NCI-H128 (cell line): ENCODE data around the gene NRP2.

Experiments
- DNase-seq: peaks from one replicate; lab custom pipeline; 2025; ENCODE audit not compliant: unreplicated experiment; lab: John Stamatoyannopoulos, UW

NRP2 gene

DNA sequence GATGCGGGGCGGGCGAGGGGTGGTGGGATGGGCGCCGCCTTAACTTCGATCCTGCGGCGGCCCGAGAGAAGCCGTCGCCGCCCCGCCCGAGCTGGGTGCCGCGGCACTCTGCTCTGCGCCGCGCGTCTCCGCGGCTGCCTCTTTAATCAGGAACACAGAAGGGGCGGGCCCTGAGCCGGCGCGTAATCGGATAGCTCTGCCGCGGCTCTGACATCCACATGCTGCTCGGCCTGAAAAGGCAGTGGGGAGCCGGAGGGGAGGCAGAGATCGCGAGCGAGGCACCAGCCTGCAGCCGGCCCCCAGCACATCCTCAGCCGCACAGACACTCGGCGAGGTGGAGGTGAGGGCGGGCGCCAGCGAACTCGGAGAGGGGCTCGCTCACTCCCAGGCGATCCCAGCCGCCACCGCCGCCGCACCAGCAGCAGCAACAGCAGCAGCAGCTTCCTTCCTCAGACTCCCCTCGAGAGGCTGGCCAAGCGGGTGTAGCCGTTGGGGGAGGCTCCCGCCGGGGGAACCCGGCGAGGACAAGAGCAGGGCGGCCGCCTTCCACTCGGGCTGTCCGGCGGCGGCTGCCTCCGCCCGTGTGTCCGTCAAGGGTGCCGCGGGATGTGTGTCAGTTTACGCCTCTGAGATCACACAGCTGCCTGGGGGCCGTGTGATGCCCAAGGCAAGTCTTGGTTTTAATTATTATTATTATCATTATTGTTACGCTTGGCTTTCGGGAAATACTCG is at the start of gene NRP2:
NRP2 (plus strand) TSS at position 263 of the 732 bp plus-strand sequence. CDS start 790 bp downstream, outside the sequence.
- peak; percentile 25 for DNase-seq

DNA sequence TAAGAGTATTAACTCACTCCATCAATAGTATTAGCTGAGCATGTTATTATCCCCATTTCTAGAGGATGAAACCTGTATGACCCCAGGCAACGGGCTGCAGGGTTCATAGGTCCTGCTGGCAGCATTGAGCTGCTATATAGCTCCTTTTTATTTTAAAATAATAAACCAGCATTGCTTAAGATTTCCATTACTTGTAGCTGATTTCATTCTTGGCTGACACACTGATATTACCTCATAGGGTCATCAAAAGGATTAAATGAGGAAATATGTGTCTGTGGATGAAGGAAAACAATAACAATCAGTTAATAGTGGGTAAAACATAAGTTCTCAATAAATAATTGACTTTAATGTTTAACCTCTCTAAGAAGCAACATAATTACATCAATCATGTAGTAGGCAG is 48.3 kb upstream of the NRP2 start:
- DNase-seq: no peak

DNA sequence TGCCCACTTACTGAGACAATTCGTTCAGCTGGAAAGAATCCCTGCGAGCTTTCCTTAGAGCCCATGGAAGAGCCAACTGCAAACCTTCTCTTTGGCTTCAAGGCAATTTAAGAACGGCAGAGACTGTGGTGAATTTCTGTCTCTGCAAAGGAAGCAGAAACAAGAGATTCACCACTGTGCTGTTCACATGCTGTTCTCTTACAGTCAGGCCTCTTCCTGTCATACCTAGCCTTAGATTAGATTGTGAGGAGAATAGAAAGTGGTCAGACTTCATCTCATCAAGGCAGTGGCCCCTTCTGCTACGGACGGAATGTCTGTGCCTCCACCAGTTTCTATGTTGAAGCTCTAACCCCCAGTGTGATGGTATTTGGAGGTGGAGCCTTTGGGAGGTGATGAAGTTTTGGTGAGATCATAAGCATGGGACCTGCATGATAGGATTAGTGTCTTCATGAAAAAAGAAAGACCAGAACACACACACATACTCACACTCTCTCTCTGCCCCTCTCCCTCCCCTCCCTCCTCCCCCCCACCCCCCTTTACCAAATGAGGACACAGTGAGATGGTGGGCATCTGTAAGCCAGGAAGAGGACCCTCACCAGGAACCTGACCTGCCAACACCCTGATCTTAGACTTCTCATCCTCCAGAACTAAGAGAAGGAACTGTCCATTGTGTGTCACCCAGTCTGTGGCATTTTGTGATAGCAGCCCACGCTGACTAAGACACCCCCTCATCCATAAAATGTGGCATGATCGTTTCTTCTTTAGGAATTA is 45.6 kb upstream of the NRP2 start:
- no peak for DNase-seq

DNA sequence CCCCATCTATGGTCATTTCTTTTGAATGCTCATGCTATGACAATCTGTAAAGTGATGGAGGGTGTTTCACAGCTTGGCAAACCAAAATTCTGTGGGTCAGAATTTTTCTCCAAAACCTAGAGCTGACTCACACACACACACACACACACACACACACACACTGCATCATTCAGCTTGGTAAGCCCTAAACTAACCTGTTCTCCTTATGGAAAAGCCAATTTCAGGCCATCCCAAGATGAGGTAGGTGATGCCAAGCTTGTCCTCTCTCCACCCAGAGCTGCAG is 45.0 kb upstream of the NRP2 start:
- no peak for DNase-seq

DNA sequence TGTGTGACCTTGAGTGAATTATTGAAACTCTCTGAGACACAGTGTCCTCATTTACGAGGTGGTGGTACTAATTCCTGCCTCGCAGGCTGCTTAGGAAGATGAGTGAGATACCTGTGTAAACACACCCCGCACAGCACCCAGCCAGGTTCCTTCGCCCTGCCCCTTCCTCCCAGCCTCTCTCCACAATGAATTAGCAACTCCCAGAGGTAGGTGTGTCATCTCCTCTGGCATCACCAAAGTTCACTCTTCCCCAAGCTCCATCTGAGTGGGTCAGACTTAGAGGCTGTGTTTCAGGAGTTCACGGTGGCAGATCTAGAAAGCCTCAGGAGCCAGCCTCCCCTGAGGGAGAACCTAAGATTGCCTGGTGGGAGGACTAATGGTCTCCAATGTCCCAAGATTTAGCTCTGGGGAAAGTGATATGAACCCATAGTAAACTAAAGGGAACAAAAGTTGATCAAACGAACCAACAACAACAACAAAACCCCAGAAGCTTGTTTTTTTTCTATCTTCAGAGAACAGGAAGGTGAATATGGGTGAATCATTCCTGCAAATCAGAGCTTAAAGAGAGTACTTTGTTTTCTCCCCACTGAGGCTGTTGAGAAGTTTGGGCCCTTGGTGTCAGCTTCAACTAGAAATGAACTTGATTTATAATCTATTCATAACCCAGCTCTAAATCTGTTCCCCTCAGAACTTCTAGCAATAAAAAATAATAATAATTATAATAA is 44.4 kb upstream of the NRP2 start:
- DNase-seq: no peak

DNA sequence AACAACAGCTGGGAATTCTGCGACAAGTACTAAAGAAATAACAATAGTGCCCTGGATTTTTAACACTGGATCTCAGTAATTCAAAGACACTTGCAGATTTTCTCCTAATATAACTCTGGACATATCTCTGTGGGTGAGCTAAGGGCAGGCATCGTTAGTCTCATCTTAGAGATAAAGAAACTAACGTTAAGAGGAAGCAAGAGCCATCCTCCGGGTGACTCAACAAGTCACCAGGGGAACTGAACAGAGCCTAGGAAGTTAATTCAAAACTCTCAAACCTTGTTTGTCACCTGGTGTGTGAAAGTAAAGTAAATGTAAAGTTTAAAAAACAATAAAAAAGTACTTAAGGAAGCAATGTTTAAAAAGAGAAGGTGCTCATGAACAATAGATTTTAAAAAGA is 41.6 kb upstream of the NRP2 start:
- DNase-seq: no peak

DNA sequence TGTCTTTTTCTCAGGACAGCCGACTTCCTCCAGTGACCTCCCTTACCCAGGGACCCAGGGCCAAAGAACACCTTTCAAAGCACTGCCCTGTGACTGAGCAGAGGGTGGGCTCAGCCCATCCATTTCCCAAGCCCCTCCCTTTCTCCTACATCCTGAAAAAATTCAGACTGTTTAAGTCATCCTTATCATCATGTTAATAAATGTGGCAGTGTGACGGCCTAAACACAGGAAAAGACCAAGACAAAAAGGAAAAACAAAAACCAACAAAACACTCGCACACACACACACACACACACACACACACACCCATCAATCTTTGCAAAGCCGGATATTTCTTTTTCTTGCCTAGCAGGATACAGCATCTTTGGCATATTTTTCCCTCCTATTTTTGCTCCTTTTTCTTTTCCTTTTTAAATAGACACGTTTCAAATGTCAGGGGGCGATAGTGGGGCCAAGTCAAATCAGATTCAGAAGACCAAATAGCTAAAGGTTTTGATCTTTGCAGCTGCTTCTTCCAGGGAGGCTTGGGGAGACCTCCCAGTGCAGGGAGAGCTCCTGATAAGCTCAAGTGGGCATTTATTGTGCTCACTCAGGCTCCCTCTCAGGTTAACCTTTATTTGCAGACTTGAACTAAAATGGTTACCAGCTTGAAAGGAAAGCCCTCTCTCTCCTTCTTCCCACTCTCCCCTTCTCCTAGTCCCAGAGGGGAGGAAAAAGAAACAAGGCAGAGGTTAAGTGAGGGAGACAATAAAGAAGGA is 39.5 kb upstream of the NRP2 start:
- DNase-seq: no peak

DNA sequence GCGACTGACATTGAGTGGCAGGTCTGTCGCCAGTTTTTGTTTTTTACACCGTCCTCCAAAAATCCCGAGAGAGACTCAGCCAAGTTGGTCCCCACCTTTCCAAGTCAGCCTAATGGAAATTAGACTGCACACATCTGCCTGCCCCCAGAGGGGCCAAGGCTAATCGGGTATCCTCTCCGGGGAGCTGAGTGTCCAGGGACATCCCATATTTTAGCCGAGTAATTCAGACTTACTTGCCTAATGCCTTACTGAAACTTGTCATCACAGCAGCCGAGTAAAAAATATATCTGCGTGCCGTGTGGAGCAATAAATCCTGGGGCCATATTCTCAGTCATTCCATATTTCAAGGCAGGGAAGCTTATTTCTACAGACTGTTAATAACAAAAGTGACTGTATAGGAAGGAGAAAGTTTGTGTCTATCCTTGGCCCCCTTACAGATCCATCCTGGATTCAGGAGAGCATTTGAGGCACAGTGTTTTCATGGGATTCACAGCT is 38.9 kb upstream of the NRP2 start:
- no peak for DNase-seq

- no peak for DNase-seq
Observed at GRCh38 chr2:205644018-205644417, 38.3 kb upstream of the NRP2 start.

GRCh38 chr2:205646680-205647079 is 35.6 kb upstream of the NRP2 start:
- no peak for DNase-seq

DNA sequence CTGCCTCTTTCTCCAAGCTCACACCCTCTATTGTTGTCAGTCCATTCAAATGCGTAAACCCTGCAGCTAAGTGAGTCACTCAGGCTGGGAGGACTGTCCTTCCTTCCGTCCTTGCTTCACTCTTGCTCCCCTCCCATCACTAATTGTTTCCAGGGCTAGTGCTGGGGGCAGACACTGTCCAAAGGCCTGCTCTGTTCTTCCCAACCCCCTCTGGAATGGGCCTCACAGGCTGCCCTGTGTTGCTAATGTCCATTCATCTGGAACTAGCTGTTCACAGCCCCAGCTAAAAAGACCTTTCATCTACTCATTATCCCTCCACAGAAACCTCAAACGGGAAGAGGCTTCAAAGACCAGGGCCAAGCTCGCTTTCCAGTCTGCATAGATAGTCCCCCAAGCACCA is 31.9 kb upstream of the NRP2 start:
- no peak for DNase-seq

GRCh38 chr2:205650931-205651330 is 31.4 kb upstream of the NRP2 start:
- no peak for DNase-seq

- no peak for DNase-seq
Observed at GRCh38 chr2:205651719-205652118, 30.6 kb upstream of the NRP2 start.

- DNase-seq: no peak
Observed at GRCh38 chr2:205654878-205655605, 27.3 kb upstream of the NRP2 start.

DNA sequence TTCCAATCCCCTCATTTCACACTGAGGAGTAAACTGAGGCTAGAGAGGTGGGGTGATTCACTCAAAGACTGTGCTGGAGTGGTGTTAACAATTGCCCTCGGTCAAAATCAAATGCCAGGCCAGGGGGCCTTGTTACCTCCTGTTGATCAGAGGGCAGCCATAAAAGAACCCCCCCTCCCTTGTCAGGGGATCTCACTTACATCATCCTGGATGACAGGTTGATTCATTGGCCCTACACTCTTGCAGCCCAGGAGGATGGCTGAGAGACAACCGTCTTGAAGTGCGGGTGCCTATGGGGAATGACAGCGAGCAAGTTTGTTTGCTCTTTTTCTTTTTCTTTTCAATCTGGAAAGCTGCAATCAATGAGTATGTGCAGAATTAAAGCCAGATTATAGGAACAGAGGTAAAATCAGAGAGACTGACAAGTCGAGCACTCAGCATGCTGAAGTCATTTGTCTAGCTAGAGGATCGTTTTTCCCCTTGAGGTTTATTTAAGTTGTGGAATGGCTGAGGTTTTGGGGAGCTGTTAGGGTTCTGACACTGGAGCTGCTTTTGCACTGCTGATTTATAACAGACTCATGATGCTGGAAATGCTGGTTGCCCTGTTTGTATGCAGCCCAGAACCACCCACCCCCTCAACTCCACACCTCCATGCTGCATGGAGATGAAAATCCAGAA is 26.4 kb upstream of the NRP2 start:
- no peak for DNase-seq

GRCh38 chr2:205656461-205656860 is 25.8 kb upstream of the NRP2 start:
- no peak for DNase-seq

GRCh38 chr2:205656941-205657340 is 25.4 kb upstream of the NRP2 start:
- DNase-seq: no peak

DNA sequence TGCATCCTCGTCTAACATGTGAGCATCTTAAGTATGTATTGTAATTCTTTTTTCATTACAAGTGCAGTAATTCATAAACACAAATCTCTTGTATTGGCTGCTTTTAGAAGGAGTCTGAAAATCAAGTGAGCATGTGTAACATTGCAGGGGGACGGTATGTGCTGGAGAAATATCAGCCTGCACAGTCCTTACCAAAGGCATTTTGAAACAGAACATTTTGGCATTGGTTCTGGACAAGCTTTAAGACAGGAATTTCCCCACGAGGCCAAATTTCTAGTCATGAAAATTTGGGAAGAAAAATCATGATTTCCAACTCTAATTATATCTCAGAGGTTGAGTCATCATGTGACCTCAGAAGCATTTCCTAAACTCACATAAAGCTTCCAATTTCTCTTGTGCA is 24.7 kb upstream of the NRP2 start:
- DNase-seq: no peak

DNA sequence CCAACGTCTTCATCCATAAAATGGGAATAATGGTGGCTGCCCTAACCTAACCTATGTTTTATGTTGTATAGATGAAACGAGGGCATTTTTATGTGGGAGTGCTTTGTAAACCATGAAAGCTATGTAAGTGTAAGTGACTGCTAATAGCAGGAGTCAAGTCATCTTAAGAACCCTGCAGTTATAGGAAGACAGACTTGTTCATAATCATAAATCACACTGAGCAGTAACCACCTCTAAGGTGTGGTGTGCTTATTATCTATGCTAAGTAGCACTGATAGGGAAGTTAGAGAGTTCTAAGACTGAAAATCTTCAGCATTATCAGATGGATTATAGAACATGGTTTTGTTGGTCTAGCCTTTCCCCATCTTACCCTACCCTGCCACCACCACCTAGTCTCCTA is 24.2 kb upstream of the NRP2 start:
- no peak for DNase-seq

GRCh38 chr2:205658572-205658971 is 23.7 kb upstream of the NRP2 start:
- no peak for DNase-seq
